ENCODE data around the gene SSBP4.

SSBP4 gene

GRCh38 chr19:18469069-18469846 is 50.1 kb downstream of the SSBP4 start:
- Histone ChIP-seq H3K27me3 (replicated peaks) (no peaks in the 10 kb centered on the region), H3K27ac (no peak overlapping the region), H3K4me3 (ENCODE audit: low read depth, low read length) (no peak overlapping the region), H3K36me3 (replicated peaks) (peaks cover 8% of the 10 kb centered on the region)
- in situ Hi-C loops (cut with HindIII; ENCODE audit: low pct_ligation_motif_present, low sequenced_read_pairs) = no loop called here
- DNase-seq = peak; percentile 24
- peak; percentile 94 for TF ChIP-seq CTCF (IDR thresholded peaks at IDR 0.05; ENCODE audit: low read depth, low read length, missing control alignments)

GRCh38 chr19:18470787-18471186 is 51.6 kb downstream of the SSBP4 start:
- no peak for DNase-seq
- H3K27me3 ChIP-seq (replicated peaks) = no peaks in the 10 kb centered on the region
- H3K27ac ChIP-seq = no peak overlapping the region
- no peak for TF ChIP-seq CTCF (IDR thresholded peaks at IDR 0.05; ENCODE audit: low read depth, low read length, missing control alignments)
- H3K4me3 ChIP-seq (ENCODE audit: low read depth, low read length) = no peak overlapping the region
- in situ Hi-C loops (cut with HindIII; ENCODE audit: low pct_ligation_motif_present, low sequenced_read_pairs) = no loop called here
- H3K36me3 ChIP-seq (replicated peaks) = peaks cover 4% of the 10 kb centered on the region

GRCh38 chr19:18473003-18473705 is 54.0 kb downstream of the SSBP4 start:
- TF ChIP-seq CTCF (IDR thresholded peaks at IDR 0.05; ENCODE audit: low read depth, low read length, missing control alignments) = no peak
- Histone ChIP-seq H3K4me3 (ENCODE audit: low read depth, low read length) (no peak overlapping the region), H3K36me3 (replicated peaks) (peaks cover 4% of the 10 kb centered on the region), H3K27ac (no peak overlapping the region), H3K27me3 (replicated peaks) (no peaks in the 10 kb centered on the region)
- DNase-seq = no peak
- in situ Hi-C loops (cut with HindIII; ENCODE audit: low pct_ligation_motif_present, low sequenced_read_pairs) = no loop called here

- in situ Hi-C loops (cut with HindIII; ENCODE audit: low pct_ligation_motif_present, low sequenced_read_pairs) = no loop called here
- no peak for DNase-seq
- no peak for TF ChIP-seq CTCF (IDR thresholded peaks at IDR 0.05; ENCODE audit: low read depth, low read length, missing control alignments)
- H3K27me3 ChIP-seq (replicated peaks) = no peaks in the 10 kb centered on the region
- no peak overlapping the region for H3K4me3 ChIP-seq (ENCODE audit: low read depth, low read length)
- H3K36me3 ChIP-seq (replicated peaks) = peaks cover 4% of the 10 kb centered on the region
- no peak overlapping the region for H3K27ac ChIP-seq
These were observed 54.5 kb downstream of the SSBP4 start for GRCh38 chr19:18473706-18474087.

GRCh38 chr19:18474366-18474887 is 55.2 kb downstream of the SSBP4 start:
- no peak overlapping the region for H3K27ac ChIP-seq
- no peak for DNase-seq
- H3K4me3 ChIP-seq (ENCODE audit: low read depth, low read length) = no peak overlapping the region
- in situ Hi-C loops (cut with HindIII; ENCODE audit: low pct_ligation_motif_present, low sequenced_read_pairs) = no loop called here
- peaks cover 4% of the 10 kb centered on the region for H3K36me3 ChIP-seq (replicated peaks)
- no peak for TF ChIP-seq CTCF (IDR thresholded peaks at IDR 0.05; ENCODE audit: low read depth, low read length, missing control alignments)
- no peaks in the 10 kb centered on the region for H3K27me3 ChIP-seq (replicated peaks)
